Smooth muscle cell (in vitro differentiated cells): Measurements from ENCODE around the gene PTK6. TPM values are rescaled to one million over a fixed set of nuclear protein-coding genes. Genes with fewer than 3 reads are reported as not detected.

Experiments
- DNase-seq: peaks from one replicate; lab custom pipeline; 2025; ENCODE audit not compliant: unreplicated experiment; lab: John Stamatoyannopoulos, UW
- H2AFZ ChIP-seq: fragments of 200-600 bp; sonication (generic); 2 replicates; pipeline ENCODE4 v1.6.0; 2016; ENCODE audit warnings: antibody characterized with exemption, low read depth, mild to moderate bottlenecking
- H3F3A ChIP-seq: fragments of 200-600 bp; sonication (generic); 2 replicates; pipeline ENCODE4 v1.6.0; 2017; ENCODE audit warnings: antibody characterized with exemption, low read depth
- H3K27ac ChIP-seq: fragments of 200-600 bp; sonication (generic); 2 replicates; pipeline ENCODE4 v1.5.1; 2016; ENCODE audit warnings: low read depth, mild to moderate bottlenecking
- H3K27me3 ChIP-seq: fragments of 200-600 bp; sonication (generic); 2 replicates; pipeline ENCODE4 v1.6.1; 2016; ENCODE audit warnings: low read depth, mild to moderate bottlenecking
- H3K36me3 ChIP-seq: fragments of 200-600 bp; sonication (generic); 2 replicates; pipeline ENCODE4 v1.5.1; 2016; ENCODE audit warnings: low read depth
- H3K4me1 ChIP-seq: fragments of 200-600 bp; sonication (generic); 2 replicates; pipeline ENCODE4 v1.5.1; 2016; ENCODE audit warnings: low read depth
- H3K4me2 ChIP-seq: fragments of 200-600 bp; sonication (generic); 2 replicates; pipeline ENCODE4 v1.6.0; 2016; ENCODE audit warnings: mild to moderate bottlenecking
- H3K4me3 ChIP-seq: fragments of 200-600 bp; sonication (generic); 2 replicates; pipeline ENCODE4 v1.5.1; 2016; ENCODE audit warnings: mild to moderate bottlenecking
- H3K79me2 ChIP-seq: fragments of 200-600 bp; sonication (generic); 2 replicates; pipeline ENCODE4 v1.6.0; 2016; ENCODE audit warnings: low read depth, mild to moderate bottlenecking
- H3K9ac ChIP-seq: fragments of 200-600 bp; sonication (generic); 2 replicates; pipeline ENCODE4 v1.6.0; 2016; ENCODE audit warnings: low read depth
- H3K9me3 ChIP-seq: fragments of 200-600 bp; sonication (generic); replicated peaks from 2 replicates; pipeline ENCODE4 v1.5.1; 2016; ENCODE audit warnings: low read depth
- H4K20me1 ChIP-seq: fragments of 200-600 bp; sonication (generic); 2 replicates; pipeline ENCODE4 v1.6.0; 2016; ENCODE audit warnings: low read depth
- CTCF ChIP-seq: fragments of 200-600 bp; sonication (generic); IDR thresholded peaks from 2 replicates; pipeline ENCODE4 v1.5.1; 2017; ENCODE audit warnings: borderline replicate concordance, mild to moderate bottlenecking, antibody characterized with exemption; ENCODE audit not compliant: insufficient read depth, poor library complexity, severe bottlenecking
- WGBS: methylation state at CpG from one replicate; pipeline ENCODE4 v1.1.7; 2016; ENCODE audit warnings: low lambda C conversion rate; 5-methylcytosine and 5-hydroxymethylcytosine counted together
- polyA plus RNA-seq: library from polyadenylated mRNA; unstranded; fragments of >200 nt; fragmentation: Nextera tagmentation; extraction: Ambion mirVana; gene quantifications from 2 replicates; pipeline ENCODE4 v1.2.1, GENCODE V29; 2016
- total RNA-seq: library from RNA; depleted of rRNA; stranded (reverse); fragments of >200 nt; gene quantifications from 2 replicates; pipeline ENCODE4 v1.2.3, GENCODE V29; 2014

PTK6 gene
- total and polyA plus RNA-seq, 2 experiments from 2014 or later: 0.05 TPM; not detected in 1

- Histone ChIP-seq H3K36me3 (no peaks in the 10 kb centered on the region), H3K27ac (no peak overlapping the region), H3K27me3 (peaks cover 25% of the 10 kb centered on the region), H3K4me3 (no peak overlapping the region), H4K20me1 (no peaks in the 10 kb centered on the region), H3F3A (no peaks in the 10 kb centered on the region), H3K9ac (no peak overlapping the region), H3K79me2 (no peaks in the 10 kb centered on the region), H3K9me3 (no peaks in the 10 kb centered on the region), H3K4me1 (peaks cover 3% of the 10 kb centered on the region), H2AFZ (no peak overlapping the region), H3K4me2 (no peak overlapping the region)
- no peak for DNase-seq
- 91% methylated on average over 24 of the region's 24 CpGs for WGBS
- TF ChIP-seq CTCF: no peak
Observed at GRCh38 chr20:63500151-63500901, 36.9 kb downstream of the PTK6 start.

DNA sequence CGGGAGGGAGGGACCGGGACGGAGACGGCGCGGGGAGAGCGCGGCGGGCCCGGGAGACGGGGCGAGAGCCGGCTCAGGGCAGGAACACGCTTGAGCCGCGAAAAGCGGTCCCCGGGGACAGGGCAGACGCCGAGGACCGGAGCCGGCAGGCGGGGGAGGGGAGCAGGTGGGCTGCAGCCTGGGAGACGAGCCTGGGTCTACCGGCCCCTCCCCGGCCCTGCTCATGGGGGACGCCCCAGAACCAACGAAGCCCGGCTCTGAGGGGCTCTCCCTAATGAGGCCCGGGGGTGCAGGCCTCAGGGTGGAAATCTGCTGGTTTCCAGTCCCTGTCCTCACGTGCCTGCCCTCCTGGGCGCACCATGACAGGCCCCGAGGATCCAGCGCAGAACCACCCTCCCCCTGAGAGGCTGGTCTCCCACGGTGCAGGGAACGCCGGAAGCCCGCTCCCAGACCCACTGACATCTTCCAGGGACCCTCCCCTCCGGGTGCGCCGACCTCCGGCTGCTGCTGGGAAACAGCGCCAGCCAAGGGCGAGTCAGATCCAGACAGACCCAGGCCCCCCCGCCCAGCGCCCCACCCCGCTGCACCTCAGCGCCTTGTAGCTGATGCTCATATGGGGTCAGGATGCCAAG lies 37.7 kb downstream of the PTK6 start:
- Histone ChIP-seq H3K79me2 (no peaks in the 10 kb centered on the region), H4K20me1 (no peaks in the 10 kb centered on the region), H3K36me3 (no peaks in the 10 kb centered on the region), H3K4me1 (peaks cover 3% of the 10 kb centered on the region), H2AFZ (no peak overlapping the region), H3K4me2 (peak overlapping the region; percentile 85), H3F3A (no peaks in the 10 kb centered on the region), H3K9me3 (no peaks in the 10 kb centered on the region), H3K27ac (no peak overlapping the region), H3K9ac (no peak overlapping the region), H3K4me3 (peak overlapping the region; percentile 42), H3K27me3 (peaks cover 25% of the 10 kb centered on the region)
- WGBS: 39% methylated on average over 17 of the region's 48 CpGs
- DNase-seq: no peak
- no peak for TF ChIP-seq CTCF

DNA sequence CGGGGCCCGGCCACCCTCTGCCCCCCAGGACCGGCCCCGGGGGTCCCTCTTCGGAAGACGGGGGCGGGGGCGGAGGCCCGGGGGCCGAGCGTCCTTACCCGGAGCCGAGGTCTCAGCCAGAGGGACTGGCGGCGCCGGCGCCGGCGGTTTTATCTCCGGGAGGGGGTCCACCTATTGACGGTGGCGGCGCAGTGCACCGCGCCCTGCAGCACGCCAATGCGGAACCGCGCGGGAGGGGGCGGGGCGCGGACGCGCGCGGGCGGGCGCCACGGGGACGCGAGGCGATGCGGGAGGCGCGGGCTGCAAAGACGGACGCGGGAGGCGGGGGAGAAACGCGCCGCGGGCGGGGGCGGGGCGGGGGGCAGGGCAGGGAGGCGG lies 38.2 kb downstream of the PTK6 start, which contains the start of gene EEF1A2:
EEF1A2 (minus strand) TSS at position 124 of the 378 bp plus-strand sequence. CDS start 1,320 bp downstream, outside the sequence.
- H3K4me2 ChIP-seq: peak within 1 kb of the TSS; percentile 85
- H3K9ac ChIP-seq: no peak within 1 kb of the TSS
- no peaks in the 10 kb centered on the region for H3K79me2 ChIP-seq
- H3K4me1 ChIP-seq: peaks cover 3% of the 10 kb centered on the region
- no peaks in the 10 kb centered on the region for H3F3A ChIP-seq
- peaks cover 25% of the 10 kb centered on the region for H3K27me3 ChIP-seq
- WGBS: 0% methylated on average over 15 of the region's 58 CpGs
- peak; percentile 6 for TF ChIP-seq CTCF
- no peaks in the 10 kb centered on the region for H4K20me1 ChIP-seq
- H3K27ac ChIP-seq: no peak within 1 kb of the TSS
- no peak within 1 kb of the TSS for H2AFZ ChIP-seq
- DNase-seq: no peak
- H3K9me3 ChIP-seq: no peaks in the 10 kb centered on the region
- H3K36me3 ChIP-seq: no peaks in the 10 kb centered on the region
- peak within 1 kb of the TSS; percentile 42 for H3K4me3 ChIP-seq
